OCI-LY3 (cell line): ENCODE data around the gene ANXA5.

Experiments used
- H2AFZ ChIP-seq: fragments of 200-600, 300-600 bp; shearing (Covaris generic); 2 replicates; pipeline ENCODE4 v1.6.0; 2014; ENCODE audit warnings: antibody characterized with exemption, low read depth, low read length
- H3K27ac ChIP-seq: fragments of 200-600, 300-600 bp; sonication (generic); 2 replicates; pipeline ENCODE4 v1.5.1; 2014; ENCODE audit warnings: mild to moderate bottlenecking, low read length, moderate library complexity, mixed read lengths
- H3K27me3 ChIP-seq: fragments of 200-600, 300-600 bp; sonication (generic); 2 replicates; pipeline ENCODE4 v1.6.1; 2014; ENCODE audit warnings: low read depth, low read length, mixed read lengths
- H3K36me3 ChIP-seq: fragments of 200-600, 300-600 bp; sonication (generic); replicated peaks from 2 replicates; pipeline ENCODE3; 2014; ENCODE audit warnings: low read depth, low read length, mixed read lengths
- H3K4me1 ChIP-seq: fragments of 300-600, 200-600 bp; sonication (generic); 2 replicates; pipeline ENCODE4 v1.6.1; 2014; ENCODE audit warnings: low read length, mixed read lengths
- H3K4me2 ChIP-seq: fragments of 200-600, 300-600 bp; sonication (generic); 2 replicates; pipeline ENCODE4 v1.6.1; 2014; ENCODE audit warnings: low read length, mixed read lengths
- H3K4me3 ChIP-seq: fragments of 300-600, 200-600 bp; sonication (generic); 2 replicates; pipeline ENCODE4 v1.5.1; 2014; ENCODE audit warnings: antibody characterized with exemption, mild to moderate bottlenecking, low read length, moderate library complexity
- H3K79me2 ChIP-seq: fragments of 300-600, 200-600 bp; shearing (Covaris generic); 2 replicates; pipeline ENCODE4 v1.6.1; 2014; ENCODE audit warnings: mild to moderate bottlenecking, low read length, mixed read lengths
- H3K9ac ChIP-seq: fragments of 300-600, 200-600 bp; shearing (Covaris generic); 2 replicates; pipeline ENCODE4 v1.6.0; 2014; ENCODE audit warnings: mild to moderate bottlenecking, low read length, moderate library complexity
- H3K9me3 ChIP-seq: fragments of 200-600, 300-600 bp; shearing (Covaris generic); 2 replicates; pipeline ENCODE4 v1.6.1; 2014; ENCODE audit warnings: low read length, mixed read lengths; ENCODE audit not compliant: insufficient read depth
- H4K20me1 ChIP-seq: fragments of 200-600, 300-600 bp; sonication (generic); 2 replicates; pipeline ENCODE4 v1.6.1; 2016; ENCODE audit warnings: low read length, mixed read lengths; ENCODE audit not compliant: insufficient read depth
- EZH2phosphoT487 ChIP-seq: fragments of 200-600 bp; shearing (Covaris generic); IDR thresholded peaks from 2 replicates; pipeline ENCODE4 v1.6.1; 2018; ENCODE audit warnings: antibody characterized with exemption, mixed run types, low read depth
- TF ChIP-seq, protein P1 (sequence below): fragments of 200-600, 300-600 bp; sonication (generic); IDR thresholded peaks from 2 replicates; pipeline ENCODE4 v1.5.1; 2014; ENCODE audit warnings: antibody characterized with exemption, low read length, low read depth

Gene ANXA5

DNA sequence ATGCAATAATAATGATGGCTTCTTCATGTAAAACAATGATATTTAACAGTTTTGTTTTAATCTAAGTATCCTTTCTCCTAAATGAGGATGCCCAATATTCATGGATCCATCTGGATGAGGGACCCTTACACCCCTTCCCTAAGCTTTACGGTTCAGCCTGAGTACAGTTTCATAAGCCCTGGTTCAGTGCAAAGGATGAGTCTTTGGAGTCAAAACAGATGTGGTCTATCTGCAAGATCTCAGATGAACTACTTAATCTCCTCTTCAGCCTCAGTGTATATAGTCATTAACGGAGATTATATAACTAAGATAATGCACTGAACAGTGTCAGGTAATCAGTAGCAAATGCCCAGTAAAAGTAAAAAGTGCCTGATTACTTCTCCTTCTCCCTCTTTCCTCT is 22.1 kb downstream of the ANXA5 start:
- no peak overlapping the region for H3K27ac ChIP-seq
- no peaks in the 10 kb centered on the region for H3K4me1 ChIP-seq
- H3K36me3 ChIP-seq: peaks cover 52% of the 10 kb centered on the region

DNA sequence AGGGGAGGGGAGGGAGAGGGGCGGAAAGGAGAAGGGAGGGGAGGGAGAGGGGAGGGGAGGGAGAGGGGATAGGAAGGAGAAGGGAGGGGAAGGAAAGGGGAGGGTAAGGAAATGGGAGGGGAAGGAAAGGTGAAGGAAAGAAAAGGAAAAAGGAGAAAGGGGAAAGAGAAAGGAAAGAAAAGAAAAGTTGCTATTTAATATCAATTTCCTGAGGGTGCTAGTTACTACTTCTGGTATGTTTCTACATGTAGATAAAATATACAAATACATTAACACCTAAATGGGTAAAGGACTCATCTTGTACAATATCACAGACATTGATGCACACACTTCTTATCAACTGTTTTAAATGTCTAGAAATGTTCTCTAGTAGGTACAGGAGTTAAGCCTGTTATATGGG is 22.6 kb downstream of the ANXA5 start:
- Histone ChIP-seq H3K27me3 (no peaks in the 10 kb centered on the region), H3K36me3 (peaks cover 49% of the 10 kb centered on the region), H3K4me2 (no peak overlapping the region), H3K9me3 (no peaks in the 10 kb centered on the region), H2AFZ (no peak overlapping the region), H3K79me2 (no peaks in the 10 kb centered on the region), H3K4me1 (no peaks in the 10 kb centered on the region), H4K20me1 (0 out of 2 replicates have a peak, but pooled peaks cover 11% of the 10 kb centered on the region), H3K9ac (no peak overlapping the region), H3K4me3 (no peak overlapping the region), H3K27ac (no peak overlapping the region)
- TF ChIP-seq, protein P1, sequence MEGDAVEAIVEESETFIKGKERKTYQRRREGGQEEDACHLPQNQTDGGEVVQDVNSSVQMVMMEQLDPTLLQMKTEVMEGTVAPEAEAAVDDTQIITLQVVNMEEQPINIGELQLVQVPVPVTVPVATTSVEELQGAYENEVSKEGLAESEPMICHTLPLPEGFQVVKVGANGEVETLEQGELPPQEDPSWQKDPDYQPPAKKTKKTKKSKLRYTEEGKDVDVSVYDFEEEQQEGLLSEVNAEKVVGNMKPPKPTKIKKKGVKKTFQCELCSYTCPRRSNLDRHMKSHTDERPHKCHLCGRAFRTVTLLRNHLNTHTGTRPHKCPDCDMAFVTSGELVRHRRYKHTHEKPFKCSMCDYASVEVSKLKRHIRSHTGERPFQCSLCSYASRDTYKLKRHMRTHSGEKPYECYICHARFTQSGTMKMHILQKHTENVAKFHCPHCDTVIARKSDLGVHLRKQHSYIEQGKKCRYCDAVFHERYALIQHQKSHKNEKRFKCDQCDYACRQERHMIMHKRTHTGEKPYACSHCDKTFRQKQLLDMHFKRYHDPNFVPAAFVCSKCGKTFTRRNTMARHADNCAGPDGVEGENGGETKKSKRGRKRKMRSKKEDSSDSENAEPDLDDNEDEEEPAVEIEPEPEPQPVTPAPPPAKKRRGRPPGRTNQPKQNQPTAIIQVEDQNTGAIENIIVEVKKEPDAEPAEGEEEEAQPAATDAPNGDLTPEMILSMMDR: no peak
- TF ChIP-seq EZH2phosphoT487: no peak

More for the DNA sequence above, 22.1 kb downstream of the ANXA5 start:
- TF ChIP-seq EZH2phosphoT487: no peak
- TF ChIP-seq, protein P1: no peak
- Histone ChIP-seq H3K9me3 (no peaks in the 10 kb centered on the region), H3K79me2 (no peaks in the 10 kb centered on the region), H3K27me3 (no peaks in the 10 kb centered on the region), H3K4me2 (no peak overlapping the region), H4K20me1 (0 out of 2 replicates have a peak, but pooled peaks cover 11% of the 10 kb centered on the region), H3K4me3 (no peak overlapping the region), H3K9ac (no peak overlapping the region), H2AFZ (no peak overlapping the region)

DNA sequence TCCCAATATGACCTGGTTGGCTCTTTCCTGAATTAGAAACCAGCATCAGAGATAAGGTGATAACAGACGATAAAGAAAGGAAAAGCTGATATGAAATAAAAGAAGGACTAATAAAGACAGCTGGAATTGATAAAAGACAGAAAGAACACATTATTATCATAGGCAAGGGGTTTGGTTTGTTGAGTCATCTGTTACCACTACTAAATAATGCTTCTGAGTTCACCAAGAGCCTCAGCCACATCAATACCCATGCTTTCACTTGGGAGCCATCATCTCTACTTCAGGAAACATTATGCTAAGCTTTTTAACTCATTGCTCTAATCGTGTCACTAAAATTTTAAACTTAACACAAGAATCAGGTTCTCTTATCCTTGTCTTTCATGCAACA is 27.6 kb downstream of the ANXA5 start:
- Histone ChIP-seq H4K20me1 (0 out of 2 replicates have a peak, but pooled peaks cover 3% of the 10 kb centered on the region), H3K4me2 (no peak overlapping the region), H3K79me2 (no peaks in the 10 kb centered on the region), H2AFZ (no peak overlapping the region), H3K9me3 (no peaks in the 10 kb centered on the region), H3K27me3 (no peaks in the 10 kb centered on the region), H3K27ac (no peak overlapping the region), H3K4me1 (no peaks in the 10 kb centered on the region), H3K9ac (no peak overlapping the region), H3K36me3 (peaks cover 48% of the 10 kb centered on the region), H3K4me3 (no peak overlapping the region)
- TF ChIP-seq EZH2phosphoT487: no peak
- TF ChIP-seq, protein P1: no peak

DNA sequence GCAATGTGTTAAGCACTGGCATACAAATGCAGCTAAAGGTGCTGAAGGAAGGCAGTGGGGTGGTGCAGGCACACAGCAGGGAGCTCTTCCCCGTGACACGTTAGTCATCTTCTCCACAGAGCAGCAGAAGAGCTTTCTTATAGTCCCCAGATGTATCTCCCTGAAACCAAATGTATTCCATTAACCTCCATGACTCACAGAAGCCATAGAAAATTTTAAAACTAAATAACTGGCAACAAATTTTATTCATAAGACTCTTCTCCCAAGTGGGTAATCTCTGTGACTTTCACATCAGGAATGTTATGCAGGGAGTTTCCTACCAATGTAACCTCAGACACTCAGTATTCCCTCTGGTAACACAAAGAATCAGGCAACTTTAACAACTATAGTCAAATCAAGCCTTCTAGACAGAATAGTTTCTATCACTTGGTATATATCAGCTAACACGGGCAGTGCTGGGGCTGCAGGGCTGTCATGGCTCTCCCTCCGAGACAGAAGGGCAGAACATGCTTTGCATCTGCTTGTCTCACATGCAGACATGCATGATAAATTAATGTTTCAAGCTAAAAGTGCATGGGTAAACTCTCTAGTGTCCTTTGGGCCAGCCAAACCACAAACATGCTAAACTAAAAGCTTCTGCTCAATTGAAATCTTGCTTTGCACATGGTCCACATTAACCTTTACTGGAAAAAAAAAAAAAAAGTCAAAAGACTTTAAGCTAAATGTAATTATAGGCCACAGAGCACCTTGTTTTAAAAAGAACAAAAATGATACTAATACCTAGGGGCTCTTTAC is 28.2 kb downstream of the ANXA5 start:
- Histone ChIP-seq H3K27ac (no peak overlapping the region), H3K4me2 (no peak overlapping the region), H4K20me1 (0 out of 2 replicates have a peak, but pooled peaks cover 3% of the 10 kb centered on the region), H3K9ac (no peak overlapping the region), H3K27me3 (no peaks in the 10 kb centered on the region), H3K9me3 (no peaks in the 10 kb centered on the region), H2AFZ (no peak overlapping the region), H3K79me2 (no peaks in the 10 kb centered on the region), H3K36me3 (peaks cover 48% of the 10 kb centered on the region), H3K4me3 (no peak overlapping the region), H3K4me1 (no peaks in the 10 kb centered on the region)
- TF ChIP-seq, protein P1: no peak
- TF ChIP-seq EZH2phosphoT487: no peak
